GM12878 (cell line): ENCODE measurements around the gene ZBTB8OS. TPM values are rescaled to one million over a fixed set of nuclear protein-coding genes. Genes with fewer than 3 reads are reported as not detected.
A peak's percentile ranks its signal among the peaks of the same experiment; 100 is the strongest.

Source experiments
- BCLAF1 ChIP-seq: fragments of 450-650 bp; IDR thresholded peaks from 2 replicates; pipeline ENCODE4 v1.6.1; 2017; ENCODE audit warnings: antibody characterized with exemption, mild to moderate bottlenecking, moderate library complexity
- CBX5 ChIP-seq: sonication (generic); IDR thresholded peaks from 2 replicates; pipeline ENCODE4 v1.6.1; 2016; ENCODE audit warnings: low read depth, moderate library complexity, mild to moderate bottlenecking, inconsistent platforms
- CHD4 ChIP-seq: fragments of 200-600 bp; sonication (generic); IDR thresholded peaks from 2 replicates; pipeline ENCODE4 v1.6.1; 2016; ENCODE audit warnings: mild to moderate bottlenecking
- E4F1 ChIP-seq: fragments of 450-650 bp; IDR thresholded peaks from 2 replicates; pipeline ENCODE4 v1.6.1; 2018; ENCODE audit warnings: borderline replicate concordance, mild to moderate bottlenecking; ENCODE audit not compliant: partially characterized antibody
- FOXM1 ChIP-seq: IDR thresholded peaks from 2 replicates; pipeline ENCODE4 v1.6.1; 2012; ENCODE audit warnings: low read depth, mild to moderate bottlenecking, inconsistent platforms, low read length, moderate library complexity
- HDAC6 ChIP-seq: fragments of 200-600 bp; sonication (generic); IDR thresholded peaks from one replicate; pipeline ENCODE4 v1.8.0; 2017; ENCODE audit warnings: antibody characterized with exemption; ENCODE audit not compliant: unreplicated experiment
- JUNB ChIP-seq: IDR thresholded peaks from 2 replicates; pipeline ENCODE4 v1.6.1; 2016; ENCODE audit warnings: antibody characterized with exemption, mild to moderate bottlenecking
- POLR2A ChIP-seq: IDR thresholded peaks from 2 replicates; pipeline ENCODE4 v1.6.1; 2011; ENCODE audit warnings: low read depth, mild to moderate bottlenecking, low read length
- RELB ChIP-seq: fragments of 450-650 bp; IDR thresholded peaks from 2 replicates; pipeline ENCODE4 v1.6.1; 2017; ENCODE audit warnings: low read depth, mild to moderate bottlenecking, moderate library complexity
- SKIL ChIP-seq: fragments of 450-650 bp; IDR thresholded peaks from 2 replicates; pipeline ENCODE4 v1.6.1; 2017; ENCODE audit warnings: mild to moderate bottlenecking, low read depth, inconsistent platforms; ENCODE audit not compliant: poor library complexity, severe bottlenecking
- SRF ChIP-seq, 2 experiments: IDR thresholded peaks; 2 replicates each; pipeline ENCODE4 v1.6.1; 2011; ENCODE audit warnings: low read depth in 2 of 2, low read length in 2 of 2, mild to moderate bottlenecking in 1 of 2, moderate library complexity in 1 of 2
- STAT3 ChIP-seq: IDR thresholded peaks from 2 replicates; pipeline ENCODE4 v1.6.1; 2011; ENCODE audit warnings: low read depth, low read length, improper control_type of control experiment
- USF1 ChIP-seq: IDR thresholded peaks from 2 replicates; pipeline ENCODE4 v1.6.1; 2011; ENCODE audit warnings: borderline replicate concordance, low read depth, mild to moderate bottlenecking, moderate library complexity, mixed read lengths, low read length; ENCODE audit not compliant: insufficient read depth; ENCODE audit errors: extremely low read length
- ZBTB11 ChIP-seq: fragments of 450-650 bp; formaldehyde crosslinking; IDR thresholded peaks from 2 replicates; pipeline ENCODE4 v1.5.0; 2022; ENCODE audit warnings: mild to moderate bottlenecking, missing genetic modification characterization
- polyA plus RNA-seq, 11 experiments: library from polyadenylated mRNA; depleted of rRNA in 4 of 11; unstranded in 6 of 11; stranded (reverse) in 5 of 11; fragments of >200 nt; fragmentation: Nextera tagmentation in 4 of 11; fragmentation: Illumina TruSeq in 1 of 11; extraction: Ambion mirVana in 4 of 11; extraction: Trizol in 1 of 11; gene quantifications; 1 replicate in 1 of 11; 2 replicates in 10 of 11; pipeline versions ENCODE4 v1.2.1 to v1.2.3, GENCODE V29; 2011 to 2016; ENCODE audit warnings: inconsistent platforms in 2 of 11, missing spikeins in 2 of 11, low read depth in 1 of 11
- total RNA-seq, 4 experiments: library from RNA; depleted of rRNA in 3 of 4; stranded (reverse); fragments of >200 nt in 3 of 4; fragmentation: Illumina TruSeq in 1 of 4; extraction: Trizol in 1 of 4; gene quantifications; 2 replicates each; pipeline versions ENCODE4 v1.2.1 to v1.2.3, GENCODE V29; 2013 to 2021

Gene ZBTB8OS
- total and polyA plus RNA-seq, 10 of the 15 experiments (the other 5 are each of a cell fraction or from before 2014, with no cell fraction given): 77.8 to 350 (median 139) TPM

GRCh38 chr1:32650752-32651460 is 556 bp upstream of the ZBTB8OS start, which contains the start of gene RBBP4 (continued):
- TF ChIP-seq E4F1: peak; percentile 17
- 0 out of 2 replicates have a peak, but pooled peaks have one; percentile 6 for TF ChIP-seq STAT3
- TF ChIP-seq SRF (IDR thresholded peaks at IDR 0.05; ENCODE audit: low read depth in 2 of 2, low read length in 2 of 2): no peak
- TF ChIP-seq RELB: peak; percentile 76; the same call in 1 of the 2 replicates
- no peak for TF ChIP-seq BCLAF1
- no peak for TF ChIP-seq HDAC6
- peak; percentile 28 for TF ChIP-seq SKIL
- TF ChIP-seq ZBTB11 (CRISPR knock-in tag): peak; percentile 19; the same call in 1 of the 2 replicates
- TF ChIP-seq FOXM1: no peak; the same call in 1 of the 2 replicates
- no peak for TF ChIP-seq JUNB
- no peak for TF ChIP-seq CHD4
- TF ChIP-seq USF1: peak; percentile 81
- peak; percentile 96 for TF ChIP-seq POLR2A
- no peak for TF ChIP-seq CBX5
